ENCODE measurements around the gene CYSTM1. TPM values are rescaled to one million over a fixed set of nuclear protein-coding genes. Genes with fewer than 3 reads are reported as not detected.

CYSTM1 gene
- total RNA-seq, 1 experiment from 2014 or later: 93.5 TPM

DNA sequence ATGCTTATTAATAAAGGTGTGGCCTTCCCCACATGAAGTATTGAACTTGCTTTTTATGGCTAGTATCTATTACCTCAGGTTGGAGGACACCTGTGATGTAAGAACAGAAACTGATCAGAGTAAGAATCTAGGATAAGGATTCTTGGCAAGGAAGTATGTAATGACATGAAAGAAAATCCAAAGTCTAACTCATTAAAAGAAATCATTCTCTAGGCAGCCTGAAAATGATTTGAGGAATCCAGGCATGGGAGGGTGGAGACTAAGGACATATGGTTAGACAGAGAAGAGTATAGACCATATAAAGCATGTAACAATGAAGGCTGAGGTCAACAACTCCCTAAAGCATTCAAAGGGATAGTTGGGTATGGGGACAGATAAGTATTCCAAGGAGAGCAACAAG is 95.0 kb downstream of the CYSTM1 start:
- H3K27me3 ChIP-seq (replicated peaks; ENCODE audit: control insufficient read depth, insufficient read depth, low read length): no peaks in the 10 kb centered on the region
- BruUV-seq (replicated peaks): no TSS peak
- H3K4me3 ChIP-seq (ENCODE audit: low read depth, low read length): no peak overlapping the region
- CTCF ChIA-PET: no interaction called here
- Mint-ChIP-seq H3K36me3 (ENCODE audit: insufficient read depth, unreplicated experiment) (peaks cover 20% of the 10 kb centered on the region), H3K4me3 (ENCODE audit: unreplicated experiment) (no peak overlapping the region), H3K27me3 (ENCODE audit: insufficient read depth, unreplicated experiment) (no peaks in the 10 kb centered on the region), H3K9me3 (ENCODE audit: unreplicated experiment) (no peaks in the 10 kb centered on the region), H3K4me1 (ENCODE audit: low read depth, unreplicated experiment) (no peaks in the 10 kb centered on the region), H3K27ac (ENCODE audit: unreplicated experiment) (no peak overlapping the region)
- intact Hi-C loops (cut with micrococcal nuclease; ENCODE audit: unreplicated experiment): no loop called here
- no peaks in the 10 kb centered on the region for H3K9me3 ChIP-seq
- no peak for DNase-seq
- no peaks in the 10 kb centered on the region for H3K4me1 ChIP-seq
- no peaks in the 10 kb centered on the region for H3K36me3 ChIP-seq (ENCODE audit: control insufficient read depth, insufficient read depth, low read length)
- TF ChIP-seq, protein P1, sequence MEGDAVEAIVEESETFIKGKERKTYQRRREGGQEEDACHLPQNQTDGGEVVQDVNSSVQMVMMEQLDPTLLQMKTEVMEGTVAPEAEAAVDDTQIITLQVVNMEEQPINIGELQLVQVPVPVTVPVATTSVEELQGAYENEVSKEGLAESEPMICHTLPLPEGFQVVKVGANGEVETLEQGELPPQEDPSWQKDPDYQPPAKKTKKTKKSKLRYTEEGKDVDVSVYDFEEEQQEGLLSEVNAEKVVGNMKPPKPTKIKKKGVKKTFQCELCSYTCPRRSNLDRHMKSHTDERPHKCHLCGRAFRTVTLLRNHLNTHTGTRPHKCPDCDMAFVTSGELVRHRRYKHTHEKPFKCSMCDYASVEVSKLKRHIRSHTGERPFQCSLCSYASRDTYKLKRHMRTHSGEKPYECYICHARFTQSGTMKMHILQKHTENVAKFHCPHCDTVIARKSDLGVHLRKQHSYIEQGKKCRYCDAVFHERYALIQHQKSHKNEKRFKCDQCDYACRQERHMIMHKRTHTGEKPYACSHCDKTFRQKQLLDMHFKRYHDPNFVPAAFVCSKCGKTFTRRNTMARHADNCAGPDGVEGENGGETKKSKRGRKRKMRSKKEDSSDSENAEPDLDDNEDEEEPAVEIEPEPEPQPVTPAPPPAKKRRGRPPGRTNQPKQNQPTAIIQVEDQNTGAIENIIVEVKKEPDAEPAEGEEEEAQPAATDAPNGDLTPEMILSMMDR (IDR thresholded peaks at IDR 0.05; ENCODE audit: insufficient read depth in 1 of 2, low read depth in 1 of 2, low read length in 1 of 2, severe bottlenecking in 1 of 2, unreplicated experiment in 1 of 2): no peak
- POLR2A ChIA-PET: no interaction called here

GRCh38 chr5:140273401-140273877 is 98.5 kb downstream of the CYSTM1 start:
- H3K27ac Mint-ChIP-seq (ENCODE audit: unreplicated experiment): no peak overlapping the region
- Histone ChIP-seq H3K4me3 (ENCODE audit: low read depth, low read length) (no peak overlapping the region), H3K4me1 (no peaks in the 10 kb centered on the region), H3K27me3 (replicated peaks; ENCODE audit: control insufficient read depth, insufficient read depth, low read length) (no peaks in the 10 kb centered on the region), H3K9me3 (no peaks in the 10 kb centered on the region), H3K36me3 (ENCODE audit: control insufficient read depth, insufficient read depth, low read length) (no peaks in the 10 kb centered on the region)
- peaks cover 12% of the 10 kb centered on the region for H3K4me1 Mint-ChIP-seq (ENCODE audit: low read depth, unreplicated experiment)
- POLR2A ChIA-PET: no interaction called here
- H3K4me3 Mint-ChIP-seq (ENCODE audit: unreplicated experiment): no peak overlapping the region
- TF ChIP-seq, protein P1 (IDR thresholded peaks at IDR 0.05; ENCODE audit: insufficient read depth in 1 of 2, low read depth in 1 of 2, low read length in 1 of 2, severe bottlenecking in 1 of 2, unreplicated experiment in 1 of 2): no peak
- DNase-seq: no peak
- intact Hi-C loops (cut with micrococcal nuclease; ENCODE audit: unreplicated experiment): no loop called here
- H3K27me3 Mint-ChIP-seq (ENCODE audit: insufficient read depth, unreplicated experiment): no peaks in the 10 kb centered on the region
- CTCF ChIA-PET: interaction anchor here (0.8 kb wide), 1 partner anchor 30 kb away, joined by 3 read pairs; no protein-coding TSS in a partner anchor
- peaks cover 9% of the 10 kb centered on the region for H3K9me3 Mint-ChIP-seq (ENCODE audit: unreplicated experiment)
- BruUV-seq (replicated peaks): no TSS peak
- H3K36me3 Mint-ChIP-seq (ENCODE audit: insufficient read depth, unreplicated experiment): peaks cover 47% of the 10 kb centered on the region

DNA sequence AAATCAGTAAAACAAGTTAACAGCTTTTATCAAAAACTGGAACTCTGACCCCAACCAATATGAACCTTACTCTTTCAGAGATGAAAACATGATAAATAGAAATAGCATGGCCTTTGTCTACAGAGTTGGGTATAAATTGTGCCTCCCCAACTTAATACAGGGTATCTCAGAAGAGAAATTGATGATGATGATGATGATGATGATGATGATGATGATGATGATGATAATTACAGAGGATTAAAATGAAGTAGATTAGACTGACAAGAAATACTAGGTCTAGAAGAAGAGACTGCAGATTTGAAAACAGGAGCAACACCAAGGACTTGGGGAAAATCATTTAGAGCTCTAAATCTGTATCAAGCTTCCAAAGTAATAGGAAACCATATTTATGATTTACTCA is 100.8 kb downstream of the CYSTM1 start:
- no TSS peak for BruUV-seq (replicated peaks)
- Mint-ChIP-seq H3K36me3 (ENCODE audit: insufficient read depth, unreplicated experiment) (peaks cover 49% of the 10 kb centered on the region), H3K4me3 (ENCODE audit: unreplicated experiment) (no peak overlapping the region), H3K27ac (ENCODE audit: unreplicated experiment) (no peak overlapping the region), H3K27me3 (ENCODE audit: insufficient read depth, unreplicated experiment) (no peaks in the 10 kb centered on the region), H3K9me3 (ENCODE audit: unreplicated experiment) (peaks cover 9% of the 10 kb centered on the region), H3K4me1 (ENCODE audit: low read depth, unreplicated experiment) (peaks cover 12% of the 10 kb centered on the region)
- H3K36me3 ChIP-seq (ENCODE audit: control insufficient read depth, insufficient read depth, low read length): no peaks in the 10 kb centered on the region
- no peaks in the 10 kb centered on the region for H3K27me3 ChIP-seq (replicated peaks; ENCODE audit: control insufficient read depth, insufficient read depth, low read length)
- intact Hi-C loops (cut with micrococcal nuclease; ENCODE audit: unreplicated experiment): no loop called here
- no peaks in the 10 kb centered on the region; the same call in 1 of the 2 replicates for H3K9me3 ChIP-seq
- ChIA-PET CTCF (interaction anchor here (0.8 to 1.2 kb wide), 3 partner anchors 71 to 98 kb away, joined by 3 read pairs; partner anchors contain the start of gene HBEGF), POLR2A (no interaction called here)
- no peak overlapping the region for H3K4me3 ChIP-seq (ENCODE audit: low read depth, low read length)
- TF ChIP-seq, protein P1 (IDR thresholded peaks at IDR 0.05; ENCODE audit: insufficient read depth in 1 of 2, low read depth in 1 of 2, low read length in 1 of 2, severe bottlenecking in 1 of 2, unreplicated experiment in 1 of 2): no peak
- DNase-seq: no peak
- no peaks in the 10 kb centered on the region for H3K4me1 ChIP-seq

Data from Caco-2 (cell line).